Measurements from ENCODE around the gene RNF121. TPM values are rescaled to one million over a fixed set of nuclear protein-coding genes. Genes with fewer than 3 reads are reported as not detected.

Gene RNF121
- total and polyA plus RNA-seq, 2 of the 13 experiments (the other 11 are each of a cell fraction or from before 2014, with no cell fraction given): 28.6 to 44.3 TPM

DNA sequence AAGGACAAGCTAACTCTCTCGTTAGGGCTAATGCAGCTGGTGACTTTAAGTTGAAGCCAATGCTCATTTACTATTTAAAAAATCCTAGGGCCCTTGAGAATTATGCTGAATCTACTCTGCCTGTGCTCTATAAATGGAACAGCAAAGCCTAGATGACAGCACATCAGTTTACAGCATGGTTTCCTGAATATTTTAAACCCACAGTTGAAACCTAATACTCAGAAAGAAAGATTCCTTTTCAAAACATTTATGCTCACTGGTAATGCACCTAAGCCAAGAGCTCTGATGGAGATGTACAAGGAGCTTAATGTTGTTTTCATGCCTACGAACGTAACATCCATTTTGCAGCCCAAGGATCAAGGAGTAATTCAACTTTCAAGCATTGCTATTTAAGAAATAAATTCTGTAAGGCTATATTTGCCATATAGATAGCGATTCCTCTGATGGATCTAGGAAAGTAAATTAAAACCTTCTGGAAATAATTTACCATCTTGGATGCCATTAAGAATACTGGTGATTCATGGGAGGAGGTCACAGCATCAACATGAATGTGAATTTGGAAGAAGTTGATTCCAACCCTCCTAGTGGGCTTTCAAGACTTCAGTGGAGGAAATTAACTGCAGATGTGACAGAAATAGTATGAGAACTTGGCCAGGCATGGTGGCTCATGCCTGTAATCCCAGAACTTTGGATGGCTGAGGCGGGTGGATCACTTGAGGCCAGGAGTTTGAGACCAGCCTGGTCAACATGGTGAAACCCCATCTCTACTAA lies 14.9 kb upstream of the RNF121 start:
- Histone ChIP-seq H2AFZ (ENCODE audit: low read length) (no peak overlapping the region), H3K36me3 (replicated peaks in 1 of 2; ENCODE audit: control insufficient read depth in 1 of 2, insufficient read depth in 2 of 2, low read length in 2 of 2) (peaks cover 0 to 25% of the 10 kb centered on the region in 2 experiments; a peak in 4 of 5 replicates), H3K27me3 (ENCODE audit: control insufficient read depth in 1 of 2, insufficient read depth in 2 of 2, low read length in 2 of 2) (no peaks in the 10 kb centered on the region), H3K79me2 (ENCODE audit: insufficient read depth, low read length) (no peaks in the 10 kb centered on the region), H4K20me1 (ENCODE audit: insufficient read depth, low read length) (no peaks in the 10 kb centered on the region), H3K4me3 (replicated peaks in 1 of 3; ENCODE audit: insufficient read depth in 1 of 3, low read depth in 2 of 3, low read length in 3 of 3) (no peak overlapping the region), H3K4me2 (ENCODE audit: low read depth, low read length) (no peak overlapping the region), H3K9me3 (ENCODE audit: low read length) (no peaks in the 10 kb centered on the region), H3K9ac (ENCODE audit: insufficient read depth, low read depth, low read length) (no peak overlapping the region), H3K4me1 (ENCODE audit: insufficient read depth, low read length) (peaks cover 15% of the 10 kb centered on the region), H3K27ac (ENCODE audit: extremely low read length, insufficient read depth, low read length) (no peak overlapping the region)
- no peak for FAIRE-seq
- BruUV-seq (replicated peaks): no TSS peak
- no peak for DNase-seq (ENCODE audit: low spot score)
- in situ Hi-C loops (cut with HindIII; ENCODE audit: extremely low pct_ligation_motif_present, low pct_unique_long_range_greater_than_20kb): no loop called here
- intact Hi-C loops (cut with micrococcal nuclease; ENCODE audit: unreplicated experiment): no loop called here
- 96% methylated on average over 5 of the region's 5 CpGs for WGBS (ENCODE audit: low lambda C conversion rate)
- CTCF ChIA-PET (ENCODE audit: low intra/inter-chr PET ratio, low total read pairs): no interaction called here
- TF ChIP-seq, protein P1, sequence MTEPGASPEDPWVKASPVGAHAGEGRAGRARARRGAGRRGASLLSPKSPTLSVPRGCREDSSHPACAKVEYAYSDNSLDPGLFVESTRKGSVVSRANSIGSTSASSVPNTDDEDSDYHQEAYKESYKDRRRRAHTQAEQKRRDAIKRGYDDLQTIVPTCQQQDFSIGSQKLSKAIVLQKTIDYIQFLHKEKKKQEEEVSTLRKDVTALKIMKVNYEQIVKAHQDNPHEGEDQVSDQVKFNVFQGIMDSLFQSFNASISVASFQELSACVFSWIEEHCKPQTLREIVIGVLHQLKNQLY (CRISPR knock-in tag; IDR thresholded peaks at IDR 0.05): no peak
- no peak for TF ChIP-seq ZNF720 (CRISPR knock-in tag; IDR thresholded peaks at IDR 0.05)
- POLR2A ChIA-PET: no interaction called here
- no peak for ATAC-seq

DNA sequence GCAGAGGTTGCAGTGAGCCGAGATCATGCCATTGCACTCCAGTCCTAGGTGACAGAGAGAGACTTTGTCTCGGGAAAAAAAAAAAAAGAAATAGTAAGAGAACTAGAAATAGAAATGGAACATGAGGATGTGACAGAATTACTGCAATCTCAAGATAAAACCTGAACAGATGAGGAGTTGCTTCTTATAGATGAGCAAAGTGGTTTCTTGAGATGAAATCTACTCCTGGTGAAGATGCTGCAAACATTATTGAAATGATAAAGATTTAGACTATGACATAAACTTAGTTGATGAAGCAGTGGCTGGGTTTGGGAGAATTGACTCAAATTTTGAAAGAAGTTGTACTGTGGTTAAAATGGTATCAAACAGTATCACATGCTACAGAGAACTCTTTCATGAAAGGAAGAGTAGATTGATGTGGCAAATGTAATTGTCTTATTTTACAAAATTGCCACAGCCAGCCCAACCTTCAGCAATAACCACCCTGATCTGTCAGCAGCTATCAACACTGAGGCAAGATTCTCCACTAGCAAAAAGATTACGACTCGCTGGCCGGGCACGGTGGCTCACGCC lies 14.1 kb upstream of the RNF121 start:
- no peak overlapping the region for H3K4me3 ChIP-seq (replicated peaks in 1 of 3; ENCODE audit: insufficient read depth in 1 of 3, low read depth in 2 of 3, low read length in 3 of 3)
- no peak overlapping the region for H3K9ac ChIP-seq (ENCODE audit: insufficient read depth, low read depth, low read length)
- H3K4me1 ChIP-seq (ENCODE audit: insufficient read depth, low read length): peaks cover 15% of the 10 kb centered on the region
- DNase-seq (ENCODE audit: low spot score): no peak
- no peak overlapping the region for H3K27ac ChIP-seq (ENCODE audit: extremely low read length, insufficient read depth, low read length)
- BruUV-seq (replicated peaks): no TSS peak
- no peaks in the 10 kb centered on the region for H3K9me3 ChIP-seq (ENCODE audit: low read length)
- H3K79me2 ChIP-seq (ENCODE audit: insufficient read depth, low read length): no peaks in the 10 kb centered on the region
- intact Hi-C loops (cut with micrococcal nuclease; ENCODE audit: unreplicated experiment) (no loop called here), in situ Hi-C loops (cut with HindIII; ENCODE audit: extremely low pct_ligation_motif_present, low pct_unique_long_range_greater_than_20kb) (no loop called here)
- TF ChIP-seq TBX2 (CRISPR knock-in tag; IDR thresholded peaks at IDR 0.05; ENCODE audit: borderline replicate concordance): no peak
- no peak for TF ChIP-seq ZNF367 (CRISPR knock-in tag; IDR thresholded peaks at IDR 0.05; ENCODE audit: borderline replicate concordance)
- TF ChIP-seq ZNF672 (CRISPR knock-in tag; IDR thresholded peaks at IDR 0.05): no peak
- no peak for TF ChIP-seq TCF12 (IDR thresholded peaks at IDR 0.05)
- no peak for TF ChIP-seq TCF12 (CRISPR knock-in tag; IDR thresholded peaks at IDR 0.05)
- TF ChIP-seq MAFG (CRISPR knock-in tag; IDR thresholded peaks at IDR 0.05): no peak
- TF ChIP-seq, protein P2, sequence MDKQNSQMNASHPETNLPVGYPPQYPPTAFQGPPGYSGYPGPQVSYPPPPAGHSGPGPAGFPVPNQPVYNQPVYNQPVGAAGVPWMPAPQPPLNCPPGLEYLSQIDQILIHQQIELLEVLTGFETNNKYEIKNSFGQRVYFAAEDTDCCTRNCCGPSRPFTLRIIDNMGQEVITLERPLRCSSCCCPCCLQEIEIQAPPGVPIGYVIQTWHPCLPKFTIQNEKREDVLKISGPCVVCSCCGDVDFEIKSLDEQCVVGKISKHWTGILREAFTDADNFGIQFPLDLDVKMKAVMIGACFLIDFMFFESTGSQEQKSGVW (CRISPR knock-in tag; IDR thresholded peaks at IDR 0.05; ENCODE audit: borderline replicate concordance): no peak
- TF ChIP-seq, protein P3, sequence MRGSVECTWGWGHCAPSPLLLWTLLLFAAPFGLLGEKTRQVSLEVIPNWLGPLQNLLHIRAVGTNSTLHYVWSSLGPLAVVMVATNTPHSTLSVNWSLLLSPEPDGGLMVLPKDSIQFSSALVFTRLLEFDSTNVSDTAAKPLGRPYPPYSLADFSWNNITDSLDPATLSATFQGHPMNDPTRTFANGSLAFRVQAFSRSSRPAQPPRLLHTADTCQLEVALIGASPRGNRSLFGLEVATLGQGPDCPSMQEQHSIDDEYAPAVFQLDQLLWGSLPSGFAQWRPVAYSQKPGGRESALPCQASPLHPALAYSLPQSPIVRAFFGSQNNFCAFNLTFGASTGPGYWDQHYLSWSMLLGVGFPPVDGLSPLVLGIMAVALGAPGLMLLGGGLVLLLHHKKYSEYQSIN (CRISPR knock-in tag; IDR thresholded peaks at IDR 0.05; ENCODE audit: borderline replicate concordance): no peak
- no peak for TF ChIP-seq ARNTL (CRISPR knock-in tag; IDR thresholded peaks at IDR 0.05)
- no peak for TF ChIP-seq HOXA5 (CRISPR knock-in tag; IDR thresholded peaks at IDR 0.05)
- TF ChIP-seq MTA1 (CRISPR knock-in tag; IDR thresholded peaks at IDR 0.05; ENCODE audit: borderline replicate concordance): no peak
- TF ChIP-seq, protein P4, sequence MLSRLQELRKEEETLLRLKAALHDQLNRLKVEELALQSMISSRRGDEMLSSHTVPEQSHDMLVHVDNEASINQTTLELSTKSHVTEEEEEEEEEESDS (CRISPR knock-in tag; IDR thresholded peaks at IDR 0.05; ENCODE audit: borderline replicate concordance): no peak
- FAIRE-seq: no peak
- no peak for ATAC-seq
- H2AFZ ChIP-seq (ENCODE audit: low read length): no peak overlapping the region
- 97% methylated on average over 7 of the region's 7 CpGs for WGBS (ENCODE audit: low lambda C conversion rate)
- no peaks in the 10 kb centered on the region for H3K27me3 ChIP-seq (ENCODE audit: control insufficient read depth in 1 of 2, insufficient read depth in 2 of 2, low read length in 2 of 2)
- no peaks in the 10 kb centered on the region for H4K20me1 ChIP-seq (ENCODE audit: insufficient read depth, low read length)
- H3K36me3 ChIP-seq (replicated peaks in 1 of 2; ENCODE audit: control insufficient read depth in 1 of 2, insufficient read depth in 2 of 2, low read length in 2 of 2): peaks cover 0 to 25% of the 10 kb centered on the region in 2 experiments; a peak in 4 of 5 replicates
- H3K4me2 ChIP-seq (ENCODE audit: low read depth, low read length): no peak overlapping the region
- ChIA-PET CTCF (ENCODE audit: low intra/inter-chr PET ratio, low total read pairs) (no interaction called here), POLR2A (no interaction called here)

Data from HepG2 (cell line).